ENCODE results near the gene ZNF385C.
A peak's percentile ranks its signal among the peaks of the same experiment; 100 is the strongest.
"Not testable (repeated sequence)": the region's sequence is repeated elsewhere in the genome, so short reads cannot be mapped to it uniquely, and the experiment has no call there.

Gene ZNF385C

DNA sequence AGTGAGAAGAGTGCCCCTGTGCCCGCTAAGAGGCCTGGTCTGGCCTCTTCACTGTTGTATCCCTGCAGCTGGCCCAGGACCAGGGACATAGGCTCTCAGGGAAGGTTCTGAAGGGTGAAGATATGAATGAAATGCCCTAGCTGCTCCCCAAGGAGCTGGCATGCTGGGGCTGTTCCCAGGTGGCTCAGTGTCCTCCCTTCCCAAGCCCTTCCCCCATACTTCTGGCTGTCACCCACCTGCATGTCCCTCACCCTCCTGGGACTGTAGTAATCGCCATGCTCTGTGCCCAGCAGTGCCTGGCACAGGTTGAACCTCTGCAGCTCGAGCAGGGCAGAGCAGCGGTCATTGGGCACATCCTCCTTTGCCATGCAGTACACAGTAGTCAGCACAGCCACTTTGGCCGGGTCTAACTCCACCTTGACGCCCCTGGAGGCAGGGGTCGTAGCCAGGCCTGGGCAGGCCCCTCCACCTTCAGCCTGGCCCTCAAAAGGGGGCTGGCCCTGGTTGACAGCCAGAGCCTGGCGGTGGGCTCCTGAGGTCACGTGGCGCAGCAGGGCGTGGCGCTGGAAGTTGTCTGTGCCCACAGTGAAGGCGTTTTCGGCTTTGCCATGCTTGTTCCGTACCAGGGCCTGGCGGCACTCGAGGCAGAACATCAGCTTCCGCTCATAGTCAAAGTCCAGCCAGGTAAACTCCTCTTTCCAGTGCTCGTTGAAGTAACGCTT is 55.5 kb downstream of the ZNF385C start:
- DNase-seq: no peak

DNA sequence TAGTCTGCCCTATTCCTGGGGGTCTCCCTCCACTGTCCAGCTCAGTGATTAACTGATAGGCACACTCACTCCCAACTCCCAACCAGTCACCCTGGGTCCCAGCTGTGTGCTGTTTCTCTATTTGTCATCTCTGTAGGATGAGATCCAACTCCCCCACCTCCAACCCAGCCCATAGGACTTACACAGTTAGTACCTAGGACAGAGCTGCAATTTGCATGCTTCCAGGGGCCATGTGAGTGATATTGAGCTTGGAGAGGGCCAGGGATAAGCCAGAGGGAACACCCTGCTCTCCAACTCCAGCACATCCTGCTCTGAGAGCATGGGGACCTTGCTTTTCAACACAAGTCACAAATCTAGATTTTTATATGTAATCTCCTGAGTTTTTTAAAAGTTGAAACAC is 56.7 kb downstream of the ZNF385C start:
- DNase-seq: no peak

DNA sequence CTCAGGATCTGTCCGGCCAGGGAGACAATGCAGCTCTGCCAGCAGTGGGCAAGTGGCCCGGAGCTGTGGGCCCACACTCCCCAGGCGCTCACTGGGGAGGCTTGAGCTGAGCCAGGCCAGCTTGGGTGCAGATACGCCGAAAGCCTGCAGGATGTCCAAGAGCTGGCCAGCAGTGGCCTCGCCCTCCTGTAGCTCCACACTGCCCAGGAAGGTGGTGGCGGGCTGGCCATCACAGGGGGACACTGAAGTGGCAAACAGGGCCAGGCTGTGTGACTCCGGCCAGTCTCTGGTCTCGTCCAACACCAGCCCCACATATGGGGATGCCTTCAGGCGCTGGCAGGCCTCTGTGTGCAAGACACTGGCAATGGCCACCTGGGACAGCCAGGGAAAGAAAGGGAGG is 57.5 kb downstream of the ZNF385C start:
- no peak for DNase-seq

DNA sequence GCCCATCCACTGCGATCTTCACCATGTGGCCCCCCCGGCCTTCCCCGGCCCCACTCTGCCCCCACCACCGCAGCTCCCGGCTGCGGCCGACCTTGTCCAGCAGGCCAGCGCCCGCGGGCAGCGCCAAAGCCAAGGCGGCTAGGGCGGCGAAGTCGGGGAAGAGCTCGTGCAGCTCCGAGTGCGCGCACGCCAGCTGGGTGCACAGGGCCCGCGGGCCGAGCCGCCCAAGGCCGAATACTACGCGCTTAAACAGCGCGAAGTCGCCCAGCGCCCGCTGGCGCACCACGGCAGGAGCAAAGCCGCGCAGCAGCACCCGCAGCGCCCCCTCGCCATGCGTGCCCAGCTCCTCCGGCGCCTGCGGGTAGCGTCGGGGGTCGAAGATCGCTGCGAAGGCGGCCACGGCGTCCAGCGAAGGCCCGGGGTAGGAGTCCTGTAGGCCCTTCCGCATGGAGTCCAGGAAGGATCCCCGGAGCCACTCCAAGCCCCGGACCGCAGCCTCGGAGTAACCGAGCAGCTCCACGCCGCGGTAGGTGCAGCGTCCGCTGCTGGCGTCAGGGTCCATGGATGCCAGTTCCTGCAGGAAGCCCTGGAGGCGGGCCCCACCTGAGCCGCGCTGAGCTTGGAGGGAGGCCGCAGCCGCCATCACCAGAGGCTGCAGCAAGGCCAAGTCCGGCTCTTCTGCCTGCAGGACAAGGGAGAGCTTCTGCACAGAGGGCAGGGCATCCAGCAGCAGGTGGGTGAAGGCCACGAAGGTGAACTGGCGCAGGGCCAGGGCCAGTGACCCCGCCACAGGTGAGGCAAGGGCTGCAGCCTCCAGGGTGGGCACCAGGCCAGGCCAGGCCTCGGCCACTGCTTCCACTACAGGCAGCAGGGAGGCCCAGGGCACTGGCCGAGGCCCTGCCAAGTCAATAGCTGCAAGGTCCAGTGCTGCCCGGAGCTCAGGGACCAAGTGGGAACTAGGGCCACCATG is 58.2 kb downstream of the ZNF385C start:
- no peak for DNase-seq

DNA sequence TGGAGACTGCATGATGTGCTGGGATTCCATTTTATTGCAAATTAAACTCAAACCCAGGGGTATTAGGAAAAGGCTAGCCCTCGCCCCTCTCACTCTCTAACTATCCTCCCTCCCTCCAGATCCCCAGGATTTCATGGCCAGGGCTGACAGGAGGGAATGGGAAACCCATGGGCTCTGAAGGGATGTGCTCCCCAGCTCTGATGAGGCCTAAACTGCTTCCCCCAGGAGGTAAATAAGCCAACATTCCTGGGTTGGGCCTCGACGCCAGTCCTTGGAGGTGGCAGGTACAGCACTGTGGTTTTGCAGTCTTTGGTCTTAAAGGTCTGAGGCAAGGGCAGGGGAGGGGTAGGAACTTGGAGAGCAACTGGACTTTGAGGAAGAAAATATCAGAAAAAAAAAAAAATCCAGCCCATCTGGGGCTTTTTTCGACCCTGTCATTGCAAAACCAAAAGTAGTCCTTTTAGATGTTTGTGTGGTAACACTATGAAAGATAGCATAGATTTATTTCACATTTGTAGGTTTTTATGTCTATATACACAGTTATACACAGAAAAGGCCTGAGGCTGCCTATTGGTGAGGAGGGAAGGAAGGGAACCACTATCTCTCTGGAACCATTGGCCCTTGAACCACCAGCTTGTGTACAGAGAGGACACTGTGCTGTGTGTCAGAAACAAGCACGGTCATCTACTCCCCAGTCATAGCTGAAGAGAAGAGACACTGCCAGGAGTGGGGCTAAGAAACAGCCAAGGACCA is 59.9 kb downstream of the ZNF385C start:
- DNase-seq: no peak

DNA sequence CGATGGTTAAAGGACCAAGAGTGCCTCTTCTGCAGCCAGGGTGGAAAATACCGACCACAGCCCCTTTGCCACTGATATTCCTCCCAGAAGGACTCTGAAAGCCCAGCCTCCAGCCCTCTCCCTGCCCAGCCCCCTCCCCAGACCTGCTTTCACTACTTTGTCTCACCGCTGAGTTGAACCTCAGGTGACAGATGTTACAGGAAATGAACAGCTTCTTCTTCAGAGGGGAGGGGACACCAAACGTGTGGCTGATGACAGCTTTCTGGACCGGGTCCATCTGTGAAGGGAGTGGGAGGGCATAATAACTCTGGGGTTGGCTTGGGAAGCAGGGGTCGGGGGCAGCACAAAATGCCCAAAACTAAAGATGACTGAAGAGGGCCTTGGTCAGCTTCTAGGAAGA is 64.2 kb downstream of the ZNF385C start:
- DNase-seq: no peak

DNA sequence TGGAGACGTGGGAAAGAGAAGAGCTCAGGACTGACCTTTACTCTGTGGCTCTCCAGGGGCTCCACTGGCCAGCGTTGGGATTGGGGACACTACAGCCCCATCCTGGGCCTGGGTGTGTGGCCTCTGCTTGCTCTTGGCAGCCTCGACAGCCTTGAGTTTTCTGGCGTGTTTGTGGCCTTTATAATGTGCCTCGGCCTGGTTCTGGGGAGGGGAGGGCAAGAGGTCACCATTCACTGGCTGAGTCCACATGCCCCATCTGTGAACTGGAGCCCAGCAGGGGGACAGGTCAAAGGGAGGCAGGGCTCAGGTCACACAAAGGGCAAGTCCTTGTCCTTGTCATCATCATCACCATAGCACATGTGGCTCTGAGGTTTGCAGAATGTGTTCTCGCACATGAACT is 66.7 kb downstream of the ZNF385C start:
- DNase-seq: no peak

DNA sequence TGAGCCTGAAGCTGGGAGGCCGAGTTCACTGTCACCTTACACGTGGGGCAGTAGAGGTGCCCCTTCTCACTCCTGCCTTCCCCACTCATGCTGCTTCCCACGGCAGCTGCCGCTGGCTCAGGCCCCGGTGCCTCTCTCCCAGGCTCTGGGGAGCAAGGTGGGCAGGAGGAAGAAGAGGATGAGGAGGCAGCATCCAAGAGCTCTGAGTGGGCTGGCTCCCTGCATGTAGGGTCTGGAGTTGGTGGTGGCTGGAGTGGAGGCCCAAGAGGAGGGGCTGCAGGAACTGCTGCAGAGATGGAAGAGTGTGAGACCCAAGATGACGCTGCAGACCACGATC is 69.5 kb downstream of the ZNF385C start:
- no peak for DNase-seq

DNA sequence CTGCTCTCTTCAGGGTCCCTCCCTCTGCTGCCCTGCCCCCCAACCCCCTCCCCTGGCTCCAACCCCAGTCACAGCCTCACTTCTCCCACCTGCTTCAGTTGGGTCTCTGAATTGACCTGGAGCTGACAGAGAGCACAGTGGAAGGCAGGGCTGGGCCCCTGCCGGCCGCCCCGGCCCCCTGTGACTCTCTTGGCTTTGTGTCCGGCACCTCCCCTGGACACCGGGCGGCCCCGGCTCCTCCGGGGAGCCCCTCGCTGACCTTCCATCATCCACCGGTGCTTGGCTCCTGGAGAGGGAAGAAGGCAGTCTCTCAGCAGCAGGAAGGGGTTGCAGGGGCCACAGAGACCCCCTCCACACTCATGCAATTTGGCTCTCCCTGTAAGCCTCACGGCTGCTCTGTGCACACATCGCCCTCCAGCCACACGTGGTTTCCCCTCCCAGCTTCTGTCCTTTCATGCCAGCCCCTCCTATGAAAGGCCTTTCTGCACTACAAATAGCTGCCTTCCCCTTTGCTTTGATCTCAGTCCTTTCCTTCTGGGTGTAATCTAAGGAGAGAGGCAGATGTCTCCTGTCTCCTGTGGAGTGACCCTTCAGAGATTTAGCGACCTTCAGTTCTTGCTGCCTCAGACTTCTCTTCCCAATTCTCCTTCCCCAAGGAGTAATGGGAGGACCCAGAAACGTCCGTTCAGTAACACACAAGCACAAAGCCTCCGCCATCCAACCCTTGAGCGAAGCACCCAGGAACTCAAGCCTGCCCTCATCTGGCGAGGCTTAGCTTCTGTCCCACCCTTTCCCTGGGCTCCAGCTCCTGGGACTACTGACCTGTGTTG is 70.1 kb downstream of the ZNF385C start:
- no peak for DNase-seq

DNA sequence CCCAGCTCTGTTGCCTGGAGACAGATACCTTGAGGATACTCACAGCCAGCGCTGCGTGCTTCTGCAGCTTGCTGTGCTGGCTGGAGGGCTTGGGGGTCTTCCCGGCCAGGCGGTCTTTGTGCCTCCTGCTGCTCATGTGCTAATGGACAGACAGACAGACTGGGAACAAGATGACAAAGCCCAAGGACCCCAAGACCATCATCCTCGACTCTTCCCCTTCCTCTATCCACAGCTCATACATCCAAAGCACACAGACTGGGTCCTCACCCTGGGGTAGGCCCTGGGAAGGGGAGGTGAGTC is 70.7 kb downstream of the ZNF385C start:
- no peak for DNase-seq

DNA sequence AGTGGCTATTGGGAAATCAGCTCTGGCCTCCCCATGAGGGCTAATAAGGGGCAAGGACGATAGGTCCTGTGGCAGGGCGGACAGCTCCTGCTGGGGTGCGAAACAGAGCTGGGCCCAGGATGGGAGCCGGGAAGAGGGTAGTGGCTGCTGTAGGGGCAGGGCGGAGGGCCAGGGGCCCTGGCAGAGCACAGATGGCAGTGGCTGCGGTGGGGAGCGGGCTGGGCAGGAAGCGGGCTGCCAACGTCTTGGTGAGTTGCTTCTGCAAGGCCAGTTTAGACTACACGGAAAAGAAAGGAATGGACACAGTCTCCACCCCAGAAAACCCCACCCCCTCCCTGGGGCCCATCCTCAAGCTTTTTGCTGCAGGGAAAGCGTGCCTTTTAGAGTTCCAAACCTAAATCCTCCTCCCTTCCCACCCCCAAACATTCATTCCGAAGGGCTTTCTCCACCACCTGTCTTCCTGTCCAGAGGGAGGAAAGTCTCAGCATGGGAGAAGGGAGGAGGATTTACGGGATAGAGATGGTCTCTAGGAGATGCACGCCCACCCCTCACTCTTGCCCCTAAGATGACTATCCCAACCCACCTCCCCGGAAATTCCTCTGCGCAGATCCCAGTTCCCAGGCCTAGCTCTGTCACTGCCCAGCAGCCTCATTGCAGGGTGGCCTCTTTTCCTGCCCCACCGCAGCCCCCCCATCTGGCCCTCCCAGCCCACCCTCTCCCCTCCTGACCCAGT is 71.2 kb downstream of the ZNF385C start:
- DNase-seq: no peak

DNA sequence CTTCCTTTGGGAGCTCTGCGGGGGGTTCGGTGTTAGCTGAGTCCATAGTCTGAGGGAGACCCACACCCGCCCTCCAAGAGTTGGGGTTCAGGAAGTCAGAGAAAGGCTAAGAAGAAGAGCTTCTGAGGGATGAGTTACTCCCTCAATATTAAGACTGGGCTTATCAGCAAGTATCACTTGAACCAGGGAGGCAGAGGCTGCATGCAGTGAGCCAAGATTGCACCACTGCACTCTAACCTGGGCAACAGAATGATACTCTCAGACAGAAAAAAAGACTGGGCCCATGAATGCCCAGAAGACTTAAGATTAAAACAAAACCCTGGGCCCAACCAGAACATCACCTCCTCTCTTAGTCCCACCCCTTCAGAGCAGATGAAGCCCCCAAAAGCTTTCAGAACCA is 72.3 kb downstream of the ZNF385C start:
- no peak for DNase-seq

DNA sequence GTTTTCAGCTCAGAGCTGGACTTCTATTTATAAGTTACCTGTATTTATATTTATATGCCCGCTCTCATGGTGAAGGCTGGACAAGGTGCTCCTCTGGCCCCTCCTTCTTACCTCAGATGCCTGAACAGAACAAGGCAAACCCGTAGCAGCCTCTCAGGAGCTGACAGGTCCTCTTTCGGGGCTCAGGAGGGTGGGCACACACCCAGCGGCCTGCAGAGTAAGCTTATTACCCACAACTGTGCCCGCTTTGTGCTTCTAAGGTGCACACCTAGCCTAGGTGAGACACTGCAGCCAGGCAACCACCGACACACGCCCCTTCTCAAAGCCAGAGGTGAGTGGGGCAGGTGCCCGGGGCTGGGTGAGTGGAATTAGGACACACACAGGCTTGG is 73.1 kb downstream of the ZNF385C start:
- no peak for DNase-seq

DNA sequence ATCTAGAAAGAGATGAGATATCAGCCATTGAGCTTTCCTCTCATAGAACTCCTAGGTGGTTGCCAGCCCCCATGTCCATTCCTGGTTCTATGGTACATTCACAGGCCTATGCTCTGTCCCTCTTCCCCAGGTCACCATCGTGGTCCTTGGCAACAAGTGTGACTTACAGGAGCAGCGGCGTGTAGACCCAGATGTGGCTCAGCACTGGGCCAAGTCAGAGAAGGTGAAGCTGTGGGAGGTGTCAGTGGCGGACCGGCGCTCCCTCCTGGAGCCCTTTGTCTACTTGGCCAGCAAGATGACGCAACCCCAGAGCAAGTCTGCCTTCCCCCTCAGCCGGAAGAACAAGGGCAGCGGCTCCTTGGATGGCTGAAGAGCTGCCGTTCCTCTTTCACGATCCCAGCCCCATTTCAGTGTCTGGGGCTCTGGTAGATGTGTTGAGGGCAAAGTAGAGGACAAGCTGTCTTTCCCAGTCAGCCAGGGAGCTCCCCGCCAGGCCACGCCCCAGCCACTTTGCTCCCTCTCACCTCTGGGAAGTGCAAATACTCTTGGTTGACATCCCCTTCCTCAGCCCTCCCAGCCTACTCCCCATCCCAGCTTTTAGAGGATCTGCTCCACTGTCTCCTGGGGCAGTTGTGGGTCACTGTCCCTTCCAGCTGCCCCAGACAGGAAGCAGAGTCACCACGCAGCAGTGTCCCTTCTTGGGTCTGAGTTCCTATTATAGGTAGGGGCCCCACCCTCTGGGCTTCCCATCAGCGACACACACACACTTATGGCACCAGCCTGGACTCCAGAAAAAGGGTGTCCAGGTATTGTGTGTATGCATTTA is 74.5 kb downstream of the ZNF385C start:
- DNase-seq: no peak

DNA sequence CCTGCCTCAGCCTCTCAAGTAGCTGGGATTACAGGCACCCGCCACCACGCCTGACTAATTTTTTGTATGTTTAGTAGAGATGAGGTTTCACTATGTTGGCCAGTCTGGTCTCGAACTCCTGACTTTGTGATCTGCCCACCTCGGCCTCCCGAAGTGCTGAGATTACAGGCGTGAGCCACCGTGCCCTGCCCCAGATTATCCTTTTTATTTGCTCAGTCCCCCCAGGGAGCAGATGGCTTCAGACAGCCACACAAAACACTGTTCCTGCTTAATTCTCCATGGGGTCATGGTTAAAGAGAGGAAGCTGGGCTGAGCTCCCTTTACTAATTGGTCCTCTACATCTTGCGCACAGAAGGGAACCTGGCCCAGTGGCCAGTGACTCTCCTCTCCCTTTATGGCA is 77.4 kb downstream of the ZNF385C start:
- DNase-seq: not testable (repeated sequence)

DNA sequence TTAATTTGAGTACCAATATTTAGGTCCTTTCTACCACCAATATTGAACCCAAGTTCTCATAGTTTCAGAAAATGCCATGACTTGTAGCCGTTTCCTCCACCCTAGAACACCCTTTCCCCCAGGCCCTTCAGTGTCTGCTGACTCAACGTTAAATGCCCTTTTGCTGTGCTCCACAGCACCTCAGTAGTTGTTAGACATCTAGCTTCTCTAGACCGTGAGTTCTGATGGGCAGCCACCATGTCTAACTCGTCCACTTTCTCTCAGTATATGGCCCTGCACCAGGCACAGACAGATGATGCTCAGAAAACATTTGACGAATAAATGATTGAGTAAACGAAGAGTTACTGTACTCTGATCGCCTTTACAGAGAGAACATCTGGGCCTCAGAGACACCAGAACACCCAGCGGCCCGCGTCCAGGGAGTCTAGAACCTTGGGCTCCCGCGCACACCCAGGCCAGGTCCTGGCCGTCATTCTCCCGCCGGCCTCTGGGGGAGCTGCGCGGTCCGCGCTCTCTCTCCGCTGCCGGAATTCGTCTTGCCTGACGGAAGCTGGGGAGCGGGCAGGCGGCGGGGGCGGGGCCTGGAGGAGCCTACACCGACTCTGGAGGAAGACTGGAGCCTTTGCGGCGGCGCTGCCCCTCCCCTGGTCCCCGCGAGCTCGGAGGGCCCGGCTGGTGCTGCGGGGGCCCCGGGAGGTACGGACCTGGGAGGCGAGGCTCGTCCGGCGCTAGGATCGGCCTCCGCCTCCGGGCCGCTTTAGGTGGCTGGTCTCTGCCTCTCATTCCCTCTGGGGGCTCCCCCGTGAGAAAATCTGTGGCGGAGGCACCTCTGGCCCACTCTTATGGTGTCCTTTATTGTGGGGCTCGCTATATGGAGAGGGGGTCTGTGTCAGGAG is 78.5 kb downstream of the ZNF385C start, which contains the start of gene NKIRAS2:
Gene NKIRAS2, plus strand, starts transcription at position 582 of the 896 bp plus-strand sequence. CDS start 1,488 bp downstream, outside the sequence.
- peak; percentile 94 for DNase-seq

DNA sequence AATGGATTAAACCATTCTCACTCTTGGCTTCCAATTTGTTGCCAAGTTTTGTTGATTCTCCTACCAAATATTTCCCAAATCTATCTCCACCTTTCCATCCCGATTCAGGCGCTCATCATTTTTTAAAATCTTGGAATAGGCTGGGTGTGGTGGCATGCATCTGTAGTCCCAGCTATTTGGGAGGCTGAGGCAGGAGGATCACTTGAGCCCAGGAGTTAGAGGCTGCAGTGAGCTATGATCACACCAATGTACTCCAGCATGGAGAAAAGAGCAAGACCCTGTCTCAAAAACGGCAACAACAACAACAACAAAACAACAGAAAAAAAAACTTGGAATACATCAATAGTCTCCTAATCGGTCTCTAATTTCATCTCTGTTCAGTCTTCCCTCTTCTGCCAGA is 79.3 kb downstream of the ZNF385C start:
- DNase-seq: no peak

DNA sequence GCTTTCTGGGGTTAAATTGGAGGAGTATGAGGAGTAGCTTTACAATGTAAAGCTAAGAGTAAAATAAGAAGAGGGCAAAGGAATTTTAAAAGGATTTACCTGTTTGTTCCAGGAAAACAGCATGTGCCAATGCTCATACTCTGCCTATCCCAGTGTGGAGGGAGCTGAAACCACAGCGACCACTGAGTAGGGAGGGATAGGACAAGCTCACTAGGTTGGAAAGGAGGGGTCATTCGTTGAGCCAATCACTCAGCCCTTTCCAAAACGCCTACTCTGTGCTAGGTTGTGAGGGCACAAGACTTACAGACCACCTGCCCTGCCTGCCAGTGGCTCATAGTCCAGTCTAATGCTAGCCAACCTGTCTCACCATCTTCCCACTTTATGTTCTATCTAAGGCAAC is 79.9 kb downstream of the ZNF385C start:
- DNase-seq: no peak

DNA sequence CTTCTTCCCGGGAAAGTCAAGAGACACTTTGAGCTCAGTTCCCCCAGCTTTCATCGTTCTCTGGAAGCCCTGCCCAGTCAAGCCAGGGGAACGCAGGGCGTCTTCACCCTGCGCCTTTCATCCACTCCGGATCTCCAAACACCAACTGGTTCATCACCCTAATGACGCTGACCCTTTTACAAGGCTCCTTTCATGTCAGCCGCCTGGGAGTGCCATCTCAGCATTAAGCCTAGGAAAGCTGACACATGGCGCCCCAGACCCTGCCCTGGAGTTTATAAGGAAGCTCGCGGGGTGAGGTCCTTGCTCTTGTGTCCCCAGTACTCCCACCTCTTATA is 80.4 kb downstream of the ZNF385C start:
- no peak for DNase-seq

Measured in CD4-positive, alpha-beta T cell treated with Interleukin-10 for 1 hour (primary cell).